Prostate gland (tissue), 2 donors: ENCODE data around the gene ATP6V1F. TPM values are rescaled to one million over a fixed set of nuclear protein-coding genes. Genes with fewer than 3 reads are reported as not detected.

Experiments
- DNase-seq: peaks from one replicate; pipeline ENCODE4 v3.0.0-alpha.2; 2019; ENCODE audit warnings: low spot score
- H3K27ac ChIP-seq, 2 donors: fragments of 200-600 bp; sonication (generic); 2 replicates each; pipeline ENCODE4 v1.5.1; 2017 to 2019
- H3K27me3 ChIP-seq: fragments of 200-600 bp; sonication (generic); replicated peaks from 2 replicates; pipeline ENCODE4 v1.5.1; 2019; ENCODE audit not compliant: insufficient read depth
- H3K36me3 ChIP-seq, 2 donors: fragments of 200-600 bp; sonication (generic); 1 replicate in 1 of 2; 2 replicates in 1 of 2; pipeline versions ENCODE4 v1.5.1 to v1.8.1; 2017 to 2019
- H3K4me1 ChIP-seq: fragments of 200-600 bp; sonication (generic); replicated peaks from 2 replicates; pipeline ENCODE4 v1.5.1; 2019
- H3K4me3 ChIP-seq, 2 donors: fragments of 200-600 bp; sonication (generic); 2 replicates each; pipeline ENCODE4 v1.5.1; 2017 to 2019
- H3K9me3 ChIP-seq: fragments of 200-600 bp; sonication (generic); 2 replicates; pipeline ENCODE4 v1.5.1; 2017
- CTCF ChIP-seq, 4 experiments: fragments of 200-600 bp in 2 of 4; fragments of 450-650 bp in 2 of 4; sonication (generic) in 2 of 4; IDR thresholded peaks; 1 replicate in 3 of 4; 2 replicates in 1 of 4; pipeline ENCODE4 v1.5.1; 2016 to 2019; ENCODE audit warnings: antibody characterized with exemption in 4 of 4, mild to moderate bottlenecking in 2 of 4, moderate library complexity in 2 of 4
- POLR2A ChIP-seq: fragments of 450-650 bp; IDR thresholded peaks from one replicate; pipeline ENCODE4 v1.6.1; 2016; ENCODE audit warnings: antibody characterized with exemption, mild to moderate bottlenecking
- POLR2AphosphoS5 ChIP-seq: sonication (generic); formaldehyde crosslinking; IDR thresholded peaks from one replicate; pipeline ENCODE4 v1.6.1; 2017; ENCODE audit warnings: antibody characterized with exemption
- WGBS: methylation state at CpG from one replicate; pipeline ENCODE4 v1.1.5; 2018; 5-methylcytosine and 5-hydroxymethylcytosine counted together
- intact Hi-C: fragments of 100-400 bp; cut with DNase I; formaldehyde crosslinking; loops from one replicate; pipeline ENCODE4 v1.14.2; 2022
- total RNA-seq, 2 donors: library from RNA; depleted of rRNA; stranded (reverse); fragments of >200 nt; gene quantifications; one replicate each; pipeline ENCODE4 v1.1.0, GENCODE V29; 2016

Gene ATP6V1F
- total RNA-seq, 2 donors from 2014 or later: 116 to 118 TPM

- Histone ChIP-seq H3K27ac (no peak overlapping the region), H3K36me3 (no peaks in the 10 kb centered on the region), H3K4me1 (no peaks in the 10 kb centered on the region), H3K4me3 (no peak overlapping the region), H3K9me3 (no peaks in the 10 kb centered on the region), H3K27me3 (no peaks in the 10 kb centered on the region)
- no peak for TF ChIP-seq POLR2A
- no peak for TF ChIP-seq POLR2AphosphoS5
- TF ChIP-seq CTCF (IDR thresholded peaks at IDR 0.05): no peak
- intact Hi-C loops: no loop called here
- DNase-seq: no peak
- 90% methylated on average over 21 of the region's 22 CpGs for WGBS
Measured at GRCh38 chr7:128838109-128838779, 24.4 kb upstream of the ATP6V1F start.

- Histone ChIP-seq H3K36me3 (no peaks in the 10 kb centered on the region), H3K27ac (no peak overlapping the region), H3K27me3 (no peaks in the 10 kb centered on the region), H3K4me1 (no peaks in the 10 kb centered on the region), H3K9me3 (no peaks in the 10 kb centered on the region), H3K4me3 (no peak overlapping the region)
- WGBS: 86% methylated on average over 12 of the region's 17 CpGs
- intact Hi-C loops: no loop called here
- DNase-seq: no peak
- TF ChIP-seq CTCF (IDR thresholded peaks at IDR 0.05) (no peak), POLR2AphosphoS5 (no peak), POLR2A (no peak)
Measured at GRCh38 chr7:128838981-128839731, 23.5 kb upstream of the ATP6V1F start.

GRCh38 chr7:128839751-128840177 is 22.9 kb upstream of the ATP6V1F start:
- H3K27ac ChIP-seq: no peak overlapping the region
- intact Hi-C loops: no loop called here
- no peaks in the 10 kb centered on the region for H3K36me3 ChIP-seq
- DNase-seq: no peak
- no peaks in the 10 kb centered on the region for H3K4me1 ChIP-seq
- no peaks in the 10 kb centered on the region for H3K27me3 ChIP-seq
- no peak for TF ChIP-seq CTCF (IDR thresholded peaks at IDR 0.05)
- TF ChIP-seq POLR2A: no peak
- TF ChIP-seq POLR2AphosphoS5: no peak
- H3K4me3 ChIP-seq: no peak overlapping the region
- 76% methylated on average over 12 of the region's 13 CpGs for WGBS
- no peaks in the 10 kb centered on the region for H3K9me3 ChIP-seq

- Histone ChIP-seq H3K9me3 (no peaks in the 10 kb centered on the region), H3K36me3 (no peaks in the 10 kb centered on the region), H3K27ac (no peak overlapping the region), H3K4me1 (no peaks in the 10 kb centered on the region), H3K4me3 (no peak overlapping the region), H3K27me3 (no peaks in the 10 kb centered on the region)
- intact Hi-C loops: no loop called here
- TF ChIP-seq POLR2AphosphoS5 (no peak), CTCF (IDR thresholded peaks at IDR 0.05) (no peak), POLR2A (no peak)
- no peak for DNase-seq
- 89% methylated on average over 17 of the region's 23 CpGs for WGBS
Measured at GRCh38 chr7:128840326-128841170, 22.1 kb upstream of the ATP6V1F start.
